Keratinocyte (primary cell): ENCODE results near the gene CASK.

Experiments used
- CTCF ChIP-seq, 3 experiments: IDR thresholded peaks in 1 of 3; conservative IDR thresholded peaks in 1 of 3; optimal IDR thresholded peaks in 1 of 3; 2 replicates in 2 of 3; 3 replicates in 1 of 3; pipeline versions ENCODE3 to v1.5.1; 2011; ENCODE audit warnings: low read length in 3 of 3, mild to moderate bottlenecking in 3 of 3, moderate library complexity in 2 of 3, control low read depth in 1 of 3, inconsistent platforms in 1 of 3; ENCODE audit not compliant: insufficient read depth in 2 of 3; ENCODE audit errors: extremely low read depth in 1 of 3
- EZH2 ChIP-seq: IDR thresholded peaks from one replicate; pipeline ENCODE4 v1.6.1; 2012; ENCODE audit warnings: inconsistent platforms, mild to moderate bottlenecking, low read length, moderate library complexity

- TF ChIP-seq CTCF (optimal IDR thresholded peaks at IDR 0.05 in 1 of 3, IDR thresholded peaks at IDR 0.05 in 1 of 3, conservative IDR thresholded peaks at IDR 0.05 in 1 of 3; ENCODE audit: extremely low read depth in 1 of 3, insufficient read depth in 2 of 3, low read length in 3 of 3) (no peak), EZH2 (no peak)
These were observed 408.0 kb downstream of the CASK start for GRCh38 chrX:41515376-41515775.
